Endothelial cell of umbilical vein (primary cell): Measurements from ENCODE around the gene MINDY4. TPM values are rescaled to one million over a fixed set of nuclear protein-coding genes. Genes with fewer than 3 reads are reported as not detected.

Source experiments
- BruUV-seq: library from RNA; stranded (reverse); fragments of 400-500 nt; replicated peaks from 2 replicates; lab custom pipeline; 2021; lab: Mats Ljungman, UMichigan
- CTCF ChIA-PET: fragments of 300-600, 350-600 bp; sonication (Branson Sonifier 250); formaldehyde crosslinking; loops from one replicate; lab custom pipeline; 2021; ENCODE audit warnings: antibody characterized with exemption, inconsistent platforms; lab: Charles Lee
- POLR2A ChIA-PET: fragments of 300-600, 350-600 bp; sonication (Branson Sonifier 250); formaldehyde crosslinking; loops from one replicate; lab custom pipeline; 2021; ENCODE audit warnings: antibody characterized with exemption, inconsistent platforms; lab: Charles Lee
- DNase-seq: peaks from one replicate; pipeline ENCODE4 v3.0.0-alpha.2; 2011; ENCODE audit warnings: low read depth, low spot score
- FAIRE-seq: peaks from 2 replicates; lab custom pipeline; 2011; peaks lifted over from hg19 to GRCh38; lab: Jason Lieb, UNC
- H2AFZ ChIP-seq: 2 replicates; pipeline ENCODE4 v1.6.0; 2012; ENCODE audit warnings: low read depth, low read length, control low read depth, inconsistent platforms
- H3K27ac ChIP-seq: 2 replicates; pipeline ENCODE4 v1.5.1; 2011; ENCODE audit warnings: low read depth, mild to moderate bottlenecking, control low read depth, low read length, moderate library complexity; ENCODE audit not compliant: insufficient read depth
- H3K27me3 ChIP-seq, 2 experiments: 2 replicates each; pipeline versions ENCODE4 v1.6.0 to v1.6.1; 2011; ENCODE audit warnings: low read length in 2 of 2, mixed read lengths in 1 of 2; ENCODE audit not compliant: control insufficient read depth in 2 of 2, insufficient read depth in 2 of 2
- H3K36me3 ChIP-seq, 2 experiments: 2 replicates in 1 of 2; 3 replicates in 1 of 2; pipeline ENCODE4 v1.5.1; 2011; ENCODE audit warnings: low read length in 2 of 2, mild to moderate bottlenecking in 1 of 2, moderate library complexity in 1 of 2; ENCODE audit not compliant: control insufficient read depth in 2 of 2, insufficient read depth in 2 of 2; ENCODE audit errors: extremely low read depth in 1 of 2
- H3K4me1 ChIP-seq: 3 replicates; pipeline ENCODE4 v1.5.1; 2011; ENCODE audit warnings: mild to moderate bottlenecking, low read length; ENCODE audit not compliant: control insufficient read depth, insufficient read depth; ENCODE audit errors: extremely low read depth
- H3K4me2 ChIP-seq: 2 replicates; pipeline ENCODE4 v1.6.1; 2011; ENCODE audit warnings: low read length, control low read depth, mixed read lengths; ENCODE audit not compliant: insufficient read depth
- H3K4me3 ChIP-seq, 3 experiments: fragments of 200-600 bp in 1 of 3; sonication (generic), shearing (Covaris generic) in 1 of 3; replicated peaks in 1 of 3; 2 replicates each; pipeline ENCODE4 v1.5.1; 2011 to 2016; ENCODE audit warnings: control low read depth in 3 of 3, low read length in 3 of 3, mild to moderate bottlenecking in 2 of 3, inconsistent platforms in 1 of 3, low read depth in 1 of 3, moderate library complexity in 1 of 3; ENCODE audit not compliant: insufficient read depth in 1 of 3
- H3K79me2 ChIP-seq: 2 replicates; pipeline ENCODE4 v1.6.0; 2012; ENCODE audit warnings: low read length, inconsistent platforms; ENCODE audit not compliant: control insufficient read depth, insufficient read depth
- H3K9ac ChIP-seq: replicated peaks from 2 replicates; pipeline ENCODE3; 2011; ENCODE audit warnings: low read length, control low read depth; ENCODE audit not compliant: insufficient read depth; ENCODE audit errors: extremely low read depth
- H3K9me1 ChIP-seq: replicated peaks from 3 replicates; pipeline ENCODE4 v1.6.0; 2011; ENCODE audit warnings: mild to moderate bottlenecking, low read length; ENCODE audit not compliant: control insufficient read depth, insufficient read depth; ENCODE audit errors: extremely low read depth
- H3K9me3 ChIP-seq: replicated peaks from 2 replicates; pipeline ENCODE4 v1.5.1; 2012; ENCODE audit warnings: low read length, inconsistent platforms; ENCODE audit not compliant: control insufficient read depth, insufficient read depth
- H4K20me1 ChIP-seq: replicated peaks from 2 replicates; pipeline ENCODE3; 2011; ENCODE audit warnings: mild to moderate bottlenecking, low read length; ENCODE audit not compliant: control insufficient read depth, insufficient read depth; ENCODE audit errors: extremely low read depth
- CTCF ChIP-seq, 2 donors: IDR thresholded peaks; 1 replicate in 1 of 2; 2 replicates in 1 of 2; pipeline ENCODE4 v1.5.1; 2011; ENCODE audit warnings: low read length in 2 of 2, mild to moderate bottlenecking in 2 of 2, moderate library complexity in 2 of 2, control low read depth in 1 of 2, inconsistent platforms in 1 of 2, low read depth in 1 of 2; ENCODE audit not compliant: insufficient read depth in 1 of 2; ENCODE audit errors: extremely low read depth in 1 of 2
- EZH2 ChIP-seq: IDR thresholded peaks from 2 replicates; pipeline ENCODE4 v1.6.1; 2012; ENCODE audit warnings: borderline replicate concordance, low read depth, mild to moderate bottlenecking, moderate library complexity, low read length, inconsistent platforms; ENCODE audit not compliant: severe bottlenecking
- FOS ChIP-seq: IDR thresholded peaks from 2 replicates; pipeline ENCODE4 v1.6.1; 2011; ENCODE audit warnings: mild to moderate bottlenecking, low read length, moderate library complexity, borderline replicate concordance; ENCODE audit not compliant: insufficient read depth
- GATA2 ChIP-seq: IDR thresholded peaks from 2 replicates; pipeline ENCODE4 v1.7.0; 2011; ENCODE audit warnings: low read depth, mild to moderate bottlenecking, moderate library complexity, mixed read lengths, low read length; ENCODE audit not compliant: insufficient read length, insufficient read depth
- JUN ChIP-seq: IDR thresholded peaks from 2 replicates; pipeline ENCODE4 v1.6.1; 2011; ENCODE audit warnings: borderline replicate concordance, low read depth; ENCODE audit not compliant: insufficient read length, insufficient read depth
- MAX ChIP-seq: IDR thresholded peaks from 2 replicates; pipeline ENCODE4 v1.6.1; 2011; ENCODE audit not compliant: insufficient read depth, insufficient read length
- MYC ChIP-seq: IDR thresholded peaks from one replicate; pipeline ENCODE4 v1.6.1; 2011; ENCODE audit warnings: mild to moderate bottlenecking, low read depth, low read length
- POLR2A ChIP-seq: IDR thresholded peaks from 2 replicates; pipeline ENCODE4 v1.6.1; 2012; ENCODE audit warnings: low read depth, mild to moderate bottlenecking, control low read depth, low read length
- POLR2AphosphoS5 ChIP-seq: IDR thresholded peaks from 2 replicates; pipeline ENCODE4 v1.6.1; 2012; ENCODE audit warnings: low read depth, mild to moderate bottlenecking, control low read depth, low read length, moderate library complexity; ENCODE audit not compliant: insufficient read depth
- dilution Hi-C: fragments of 300-500 bp; cut with MboI; formaldehyde crosslinking; loops from one replicate; pipeline ENCODE4 v1.15.0; 2019; ENCODE audit warnings: low sequenced_read_pairs; ENCODE audit not compliant: extremely low pct_ligation_motif_present
- intact Hi-C: fragments of 100-400 bp; cut with micrococcal nuclease; formaldehyde crosslinking; loops from one replicate; pipeline ENCODE4 v1.10.0; 2022
- polyA plus RNA-seq, 4 experiments: library from polyadenylated mRNA; depleted of rRNA in 3 of 4; stranded (reverse) in 3 of 4; unstranded in 1 of 4; fragments of >200 nt; gene quantifications; 2 replicates each; pipeline versions ENCODE4 v1.2.1 to v1.2.3, GENCODE V29; 2011 to 2012; ENCODE audit warnings: missing spikeins in 1 of 4
- total RNA-seq: library from RNA; stranded (reverse); gene quantifications from 2 replicates; pipeline ENCODE4 v1.2.3, GENCODE V29; 2021

MINDY4 gene
- total and polyA plus RNA-seq, 2 donors (not counting 3 experiments of a cell fraction or from before 2014, with no cell fraction given): 2.2 to 4.7 TPM

- Histone ChIP-seq H3K9me1 (no peaks in the 10 kb centered on the region), H2AFZ (no peak overlapping the region), H3K4me2 (no peak overlapping the region), H3K4me1 (peaks cover 31% of the 10 kb centered on the region), H3K27ac (no peak overlapping the region), H3K36me3 (no peaks in the 10 kb centered on the region), H3K27me3 (no peaks in the 10 kb centered on the region), H3K9ac (no peak overlapping the region), H3K79me2 (no peaks in the 10 kb centered on the region), H3K9me3 (no peaks in the 10 kb centered on the region), H4K20me1 (no peaks in the 10 kb centered on the region), H3K4me3 (no peak overlapping the region)
- ChIA-PET POLR2A (no interaction called here), CTCF (interaction anchor here (1.5 kb wide), 1 partner anchor 206 kb away, joined by 5 read pairs; no protein-coding TSS in a partner anchor)
- dilution Hi-C loops: no loop called here
- BruUV-seq: no TSS peak
- FAIRE-seq (no peak), DNase-seq (no peak)
- intact Hi-C loops: no loop called here
- TF ChIP-seq JUN (no peak), MAX (no peak), CTCF (IDR thresholded peaks at IDR 0.05; ENCODE audit: extremely low read depth in 1 of 2, insufficient read depth in 1 of 2, low read depth in 1 of 2, low read length in 2 of 2) (no peak), GATA2 (no peak), POLR2A (no peak), MYC (no peak), FOS (no peak), POLR2AphosphoS5 (no peak), EZH2 (no peak)
These were observed 145.6 kb downstream of the MINDY4 start for GRCh38 chr7:30916767-30917166.
